Sigmoid colon (tissue), 4 donors: ENCODE data around the gene COL25A1.

Experiments
- CTCF ChIP-seq, 4 experiments: fragments of 450-650 bp in 3 of 4; fragments of 200-600 bp in 1 of 4; IDR thresholded peaks; one replicate each; pipeline ENCODE4 v1.5.1; 2016 to 2019; ENCODE audit warnings: antibody characterized with exemption in 4 of 4, mild to moderate bottlenecking in 3 of 4, moderate library complexity in 2 of 4
- POLR2A ChIP-seq, 2 donors: fragments of 450-650 bp; IDR thresholded peaks; one replicate each; pipeline ENCODE4 v1.6.1; 2016; ENCODE audit warnings: antibody characterized with exemption in 2 of 2, mild to moderate bottlenecking in 2 of 2, moderate library complexity in 2 of 2
- POLR2AphosphoS5 ChIP-seq, 4 donors: sonication (generic); formaldehyde crosslinking; IDR thresholded peaks; one replicate each; pipeline ENCODE4 v1.6.1; 2017; ENCODE audit warnings: antibody characterized with exemption in 4 of 4

DNA sequence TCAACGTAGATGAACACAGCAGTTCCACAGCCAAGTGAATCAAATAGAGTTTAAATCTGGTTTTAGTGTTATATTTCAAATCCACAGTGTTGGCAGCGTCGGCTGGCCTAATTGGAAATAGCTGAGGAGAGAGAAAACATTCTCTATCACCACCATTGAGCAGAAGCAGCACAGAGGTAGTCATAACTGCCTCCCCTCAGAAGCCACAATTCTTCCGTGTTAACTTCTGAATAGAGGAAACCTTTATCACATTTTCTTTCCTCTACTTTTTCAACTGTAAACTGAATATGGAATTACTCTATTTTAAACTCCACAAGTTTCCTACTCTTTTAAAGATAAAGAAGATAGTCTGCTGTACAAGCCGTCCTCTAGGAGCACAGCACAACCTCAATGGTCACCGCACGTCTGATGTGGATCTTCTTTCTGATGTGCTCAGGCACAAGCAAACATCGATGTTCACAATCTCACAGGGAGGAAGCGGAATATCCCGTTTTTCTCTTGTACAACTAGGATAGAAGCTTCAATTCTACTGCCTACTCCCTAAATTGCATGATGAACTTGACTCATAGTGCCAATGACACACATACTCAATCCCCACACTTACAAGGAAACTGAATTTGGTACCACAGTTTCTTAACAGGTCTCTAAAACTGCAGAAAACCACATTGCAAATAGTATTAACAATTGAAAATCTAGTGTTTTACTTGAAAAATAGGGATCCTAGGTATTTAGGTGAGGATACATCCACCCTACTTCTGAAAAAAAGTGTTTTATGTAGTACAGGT lies 321.8 kb downstream of the COL25A1 start:
- no peak for TF ChIP-seq POLR2A (IDR thresholded peaks at IDR 0.05)
- no peak for TF ChIP-seq POLR2AphosphoS5 (IDR thresholded peaks at IDR 0.05)
- no peak for TF ChIP-seq CTCF (IDR thresholded peaks at IDR 0.05)
